GM21526 (cell line): Measurements from ENCODE around the gene RLF.
"Not testable (repeated sequence)": the region's sequence is repeated elsewhere in the genome, so short reads cannot be mapped to it uniquely, and the experiment has no call there.

Experiments used
- ATAC-seq: cut with Tn5 transposase; IDR thresholded peaks from one replicate; pipeline ENCODE4 v1.9.1; 2021; ENCODE audit warnings: moderate library complexity; ENCODE audit not compliant: unreplicated experiment, low FRiP score

The RLF gene

GRCh38 chr1:40161888-40162397, 756 bp downstream of the RLF start:
- peak; percentile 25 for ATAC-seq

DNA sequence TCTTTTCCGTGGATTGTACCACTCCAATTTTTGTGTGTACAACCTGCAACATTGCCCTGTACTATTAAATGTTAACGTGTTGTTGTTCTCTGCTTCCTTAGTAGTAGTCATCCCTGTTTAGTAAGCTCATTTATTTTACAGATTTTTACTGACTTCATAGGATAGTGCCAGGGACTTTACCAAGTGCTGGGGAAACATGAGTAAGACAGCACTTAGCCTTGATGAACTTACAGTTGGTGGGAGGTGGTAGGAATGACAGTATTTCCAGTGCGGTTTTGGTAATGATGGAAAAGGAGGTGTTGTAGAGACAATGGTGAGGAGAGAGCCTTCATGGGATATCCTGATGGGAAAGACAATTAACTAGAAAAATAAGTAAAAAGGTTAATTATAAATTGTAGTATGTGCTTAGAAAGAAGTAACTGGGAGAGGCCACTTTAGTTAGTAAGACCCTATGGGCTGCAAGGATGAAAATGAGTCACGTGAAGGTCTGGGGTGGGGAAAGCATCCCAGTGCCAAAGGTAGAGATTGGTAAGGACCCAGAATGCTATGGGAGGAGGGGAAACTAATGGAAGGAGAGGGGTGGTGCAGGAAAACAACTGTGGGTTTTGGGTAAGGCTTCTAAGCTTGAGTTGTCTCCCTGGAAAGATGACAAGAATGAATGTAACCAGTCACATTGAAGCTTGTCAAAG, 1.7 kb downstream of the RLF start:
- ATAC-seq = no peak

DNA sequence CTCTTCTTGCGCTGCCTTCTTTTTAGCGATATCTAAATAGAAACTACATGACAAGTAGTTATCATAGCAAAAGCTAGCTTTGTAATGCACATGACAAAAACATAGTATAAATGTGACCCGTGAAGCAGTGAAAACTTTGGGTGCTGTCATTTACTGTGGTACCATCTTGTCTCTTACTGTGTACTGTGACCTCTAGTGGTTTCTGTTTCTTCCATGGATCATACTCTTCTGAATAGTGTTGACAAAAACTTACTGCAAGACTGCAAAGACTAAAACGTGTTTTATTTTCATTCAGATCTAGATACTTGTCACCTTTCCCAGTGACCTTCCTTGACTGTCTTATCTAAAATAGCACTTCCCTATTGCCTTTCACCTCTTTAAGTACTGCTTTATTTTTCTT, 6.1 kb downstream of the RLF start:
- ATAC-seq = no peak

GRCh38 chr1:40171036-40171435, 9.8 kb downstream of the RLF start:
- no peak for ATAC-seq

GRCh38 chr1:40174788-40175187, 13.6 kb downstream of the RLF start:
- no peak for ATAC-seq

GRCh38 chr1:40176989-40177388, 15.8 kb downstream of the RLF start:
- ATAC-seq = not testable (repeated sequence)

GRCh38 chr1:40178200-40178599, 17.0 kb downstream of the RLF start:
- no peak for ATAC-seq

DNA sequence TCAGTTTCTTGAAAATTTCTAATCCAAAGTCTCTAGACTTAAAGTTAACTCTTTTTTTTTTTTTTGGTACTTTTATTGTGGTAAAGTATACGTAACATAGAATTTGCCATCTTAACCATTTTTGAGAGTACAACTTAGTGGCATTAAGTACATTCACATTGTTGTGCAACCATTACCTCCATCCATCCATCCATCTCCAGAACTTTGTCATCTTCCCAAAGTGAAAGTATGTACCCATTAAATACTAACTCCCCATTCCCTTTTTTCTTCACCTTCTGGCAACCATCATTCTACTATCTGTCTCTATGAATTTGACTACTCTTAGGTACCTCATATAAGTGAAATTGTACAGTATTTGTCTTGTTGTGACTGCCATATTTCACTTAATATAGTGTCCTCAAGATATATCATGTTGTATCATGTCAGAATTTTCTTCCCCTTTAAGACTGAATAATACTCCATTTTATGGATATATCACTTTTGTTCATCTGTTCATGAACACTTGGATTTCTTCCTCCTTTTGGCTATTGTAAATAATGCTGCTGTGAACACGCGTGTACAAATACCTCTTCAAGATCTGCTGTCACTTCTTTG, 18.4 kb downstream of the RLF start:
- no peak for ATAC-seq

- no peak for ATAC-seq
Observed at GRCh38 chr1:40183055-40183710, 22.0 kb downstream of the RLF start.

GRCh38 chr1:40184193-40184592, 23.0 kb downstream of the RLF start:
- ATAC-seq = no peak

- peak; percentile 87 for ATAC-seq
Observed at GRCh38 chr1:40185951-40186864, 25.0 kb downstream of the RLF start.

GRCh38 chr1:40187399-40187798, 26.2 kb downstream of the RLF start:
- ATAC-seq = no peak

DNA sequence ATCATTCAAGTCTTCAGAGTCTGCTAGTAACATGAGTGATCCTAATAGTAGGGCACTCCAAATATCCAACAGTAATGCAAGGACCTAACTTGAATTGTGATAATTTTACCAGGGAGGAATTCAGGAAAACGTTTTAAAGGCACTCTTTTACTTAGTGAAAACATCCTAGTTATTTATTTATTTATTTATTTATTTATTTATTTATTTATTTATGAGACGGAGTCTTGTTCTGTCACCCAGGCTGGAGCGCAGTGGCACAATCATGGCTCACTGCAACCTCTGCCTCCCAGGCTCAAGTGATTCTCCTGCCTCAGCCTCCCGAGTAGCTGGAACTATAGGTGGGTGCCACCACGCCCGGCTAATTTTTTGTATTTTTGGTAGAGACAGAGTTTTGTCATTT, 33.5 kb downstream of the RLF start:
- not testable (repeated sequence) for ATAC-seq

- ATAC-seq = no peak
Observed at GRCh38 chr1:40197656-40198055, 36.5 kb downstream of the RLF start.

DNA sequence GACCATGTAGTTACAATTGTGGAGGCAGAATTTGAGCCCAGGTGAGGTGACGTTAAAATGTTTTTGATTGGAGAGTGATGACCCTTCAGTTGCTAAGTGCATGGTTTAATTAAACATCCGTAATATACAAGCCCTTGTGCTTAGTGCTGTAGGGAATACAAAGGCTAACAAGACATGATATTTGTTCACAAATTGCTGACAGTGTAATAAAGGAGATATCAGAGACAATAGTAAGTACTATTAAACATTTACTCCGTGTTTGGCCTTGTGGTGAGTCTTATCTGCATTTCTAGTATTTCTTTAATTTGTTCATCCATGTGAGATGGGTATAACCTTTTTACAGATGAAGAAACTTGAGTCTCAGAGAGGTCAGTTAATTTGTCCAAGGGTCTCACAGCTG, 37.9 kb downstream of the RLF start:
- no peak for ATAC-seq

GRCh38 chr1:40204856-40205255, 43.7 kb downstream of the RLF start:
- no peak for ATAC-seq

DNA sequence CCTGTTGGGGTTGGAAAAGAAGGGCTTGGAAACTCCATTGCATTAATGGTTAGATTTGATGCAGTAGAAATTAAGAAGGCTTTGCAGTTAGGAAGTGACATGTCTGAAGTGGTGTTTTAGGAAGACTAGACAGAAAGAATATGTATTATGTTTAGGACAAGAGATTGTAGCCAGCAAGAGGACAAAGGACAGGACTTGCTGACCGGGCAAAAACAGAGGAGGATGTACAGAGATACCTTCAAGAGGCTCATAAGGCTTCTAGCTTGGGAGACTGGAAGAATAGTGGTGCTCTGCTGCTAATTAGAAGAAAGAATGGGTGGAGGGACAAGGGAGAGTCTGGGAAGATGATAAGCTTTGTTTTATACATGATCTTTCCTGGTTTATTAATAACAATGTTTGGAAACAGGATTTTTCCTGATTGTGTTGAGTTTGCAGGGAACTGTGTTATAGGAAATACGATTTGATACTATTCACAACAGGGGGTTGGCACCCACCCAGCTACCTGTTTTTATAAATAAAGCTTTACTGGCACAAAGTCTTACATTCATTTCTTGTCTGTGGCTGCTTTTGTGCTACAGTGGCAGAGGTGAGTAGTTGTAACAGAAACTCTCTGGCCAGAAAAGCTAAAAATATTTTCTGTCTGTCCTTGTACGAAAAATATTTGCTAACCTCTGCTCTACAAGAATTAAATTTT, 49.5 kb downstream of the RLF start:
- no peak for ATAC-seq

DNA sequence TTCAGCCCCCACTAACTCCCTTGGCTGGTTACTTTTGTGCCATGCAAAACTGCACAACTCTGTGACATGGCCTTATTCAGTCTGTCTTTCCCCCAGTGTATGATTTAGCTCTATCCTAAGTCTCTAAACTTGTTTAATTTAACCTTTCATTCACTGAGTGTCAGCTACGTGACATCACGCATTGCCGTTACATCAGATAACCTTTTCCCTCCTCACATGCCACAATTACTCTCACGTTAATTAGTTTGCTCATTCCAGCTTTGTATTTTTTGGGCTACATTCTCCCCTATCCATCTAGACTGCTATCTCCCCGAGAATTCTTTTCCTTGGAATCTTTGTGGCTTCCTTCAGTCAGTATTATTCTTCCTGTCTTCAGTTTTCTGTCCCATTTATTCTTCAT, 57.1 kb downstream of the RLF start:
- no peak for ATAC-seq

DNA sequence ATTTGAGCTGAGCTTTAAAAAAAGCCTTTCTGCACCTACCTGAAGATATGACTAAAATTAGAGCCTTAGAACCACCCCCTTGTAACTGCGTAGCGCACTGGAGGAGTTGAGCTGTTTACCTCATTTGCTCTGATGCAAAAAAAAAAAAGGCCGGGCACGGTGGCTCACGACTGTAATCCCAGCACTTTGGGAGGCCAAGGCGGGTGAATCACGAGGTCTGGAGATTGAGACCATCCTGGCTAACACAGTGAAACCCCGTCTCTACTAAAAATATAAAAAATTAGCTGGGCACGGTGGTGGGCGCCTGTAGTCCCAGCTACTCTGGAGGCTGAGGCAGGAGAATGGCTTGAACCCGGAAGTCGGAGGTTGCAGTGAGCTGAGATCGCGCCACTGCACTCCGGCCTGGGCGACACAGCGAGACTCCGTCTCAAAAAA, 60.3 kb downstream of the RLF start:
- not testable (repeated sequence) for ATAC-seq
